Activated CD8-positive, alpha-beta T cell treated with anti-CD3 and anti-CD28 coated beads, Interleukin-2, amount 10 ng/mL, durations not matched to agents 7 days and 5 days (primary cell): ENCODE measurements around the gene POLR2H. TPM values are rescaled to one million over a fixed set of nuclear protein-coding genes. Genes with fewer than 3 reads are reported as not detected.

Experiments used
- ATAC-seq: fragments of 150-1000 bp; cut with Tn5 transposase; one replicate; pipeline ENCODE4 v1.10.0; 2021; ENCODE audit warnings: moderate library complexity
- CTCF ChIA-PET: fragments of 350-600 bp; sonication (Branson Sonifier 250); formaldehyde crosslinking; loops from one replicate; lab custom pipeline; 2021; ENCODE audit warnings: antibody characterized with exemption; lab: Charles Lee
- POLR2A ChIA-PET: fragments of 350-600 bp; sonication (Branson Sonifier 250); formaldehyde crosslinking; loops from one replicate; lab custom pipeline; 2021; ENCODE audit warnings: antibody characterized with exemption; lab: Charles Lee
- DNase-seq: peaks from one replicate; pipeline ENCODE4 v3.0.0-alpha.2; 2020
- H3K27ac Mint-ChIP-seq: one replicate; pipeline ENCODE4 v1.8.0; 2021; ENCODE audit warnings: mild to moderate bottlenecking, mixed read lengths
- H3K27me3 Mint-ChIP-seq: one replicate; pipeline ENCODE4 v1.8.0; 2021; ENCODE audit warnings: low read depth, mixed read lengths
- H3K36me3 Mint-ChIP-seq: one replicate; pipeline ENCODE4 v1.8.0; 2021; ENCODE audit warnings: low read depth, mixed read lengths
- H3K4me1 Mint-ChIP-seq: one replicate; pipeline ENCODE4 v1.8.0; 2021; ENCODE audit warnings: low read depth, mixed read lengths
- H3K4me3 Mint-ChIP-seq: one replicate; pipeline ENCODE4 v1.8.0; 2021; ENCODE audit warnings: mild to moderate bottlenecking, mixed read lengths
- H3K9me3 Mint-ChIP-seq: one replicate; pipeline ENCODE4 v1.8.0; 2022; ENCODE audit warnings: mixed read lengths; ENCODE audit not compliant: insufficient read depth
- total RNA-seq, 2 experiments: library from RNA; stranded (reverse); gene quantifications; one replicate each; pipeline ENCODE4 v1.2.3, GENCODE V29; 2021

The POLR2H gene
- total RNA-seq, 2 experiments from 2014 or later = 101 to 103 TPM

GRCh38 chr3:184409331-184409926, 47.9 kb downstream of the POLR2H start:
- no peak for DNase-seq
- ChIA-PET POLR2A (no interaction called here), CTCF (interaction anchor here (1.4 kb wide), 1 partner anchor 132 kb away, joined by 4 read pairs; no protein-coding TSS in a partner anchor)
- H3K9me3 Mint-ChIP-seq = no peaks in the 10 kb centered on the region
- H3K4me3 Mint-ChIP-seq = no peak overlapping the region
- H3K27me3 Mint-ChIP-seq = no peaks in the 10 kb centered on the region
- H3K4me1 Mint-ChIP-seq = no peaks in the 10 kb centered on the region
- no peak overlapping the region for H3K27ac Mint-ChIP-seq
- no peaks in the 10 kb centered on the region for H3K36me3 Mint-ChIP-seq
- ATAC-seq = no peak

GRCh38 chr3:184409946-184410500, 48.5 kb downstream of the POLR2H start:
- ATAC-seq = no peak

GRCh38 chr3:184414418-184415202, 53.1 kb downstream of the POLR2H start:
- ChIA-PET CTCF (interaction anchor here (1.4 to 3.5 kb wide), 3 partner anchors 43 to 127 kb away, joined by 4 to 17 read pairs (median 4); no protein-coding TSS in a partner anchor), POLR2A (no interaction called here)
- H3K4me3 Mint-ChIP-seq = no peak overlapping the region
- H3K36me3 Mint-ChIP-seq = no peaks in the 10 kb centered on the region
- DNase-seq (no peak), ATAC-seq (no peak)
- H3K9me3 Mint-ChIP-seq = no peaks in the 10 kb centered on the region
- H3K27ac Mint-ChIP-seq = no peak overlapping the region
- H3K4me1 Mint-ChIP-seq = no peaks in the 10 kb centered on the region
- H3K27me3 Mint-ChIP-seq = no peaks in the 10 kb centered on the region

More at GRCh38 chr3:184409946-184410500, 48.5 kb downstream of the POLR2H start:
- H3K4me3 Mint-ChIP-seq = no peak overlapping the region
- POLR2A ChIA-PET = no interaction called here
- DNase-seq = no peak
- H3K9me3 Mint-ChIP-seq = no peaks in the 10 kb centered on the region
- H3K27me3 Mint-ChIP-seq = no peaks in the 10 kb centered on the region
- no peak overlapping the region for H3K27ac Mint-ChIP-seq
- CTCF ChIA-PET = interaction anchor here (1.4 kb wide), 1 partner anchor 131 kb away, joined by 4 read pairs; no protein-coding TSS in a partner anchor
- no peaks in the 10 kb centered on the region for H3K4me1 Mint-ChIP-seq
- H3K36me3 Mint-ChIP-seq = no peaks in the 10 kb centered on the region

- Mint-ChIP-seq H3K36me3 (no peaks in the 10 kb centered on the region), H3K9me3 (no peaks in the 10 kb centered on the region), H3K27ac (no peak overlapping the region), H3K4me3 (no peak overlapping the region), H3K27me3 (no peaks in the 10 kb centered on the region), H3K4me1 (no peaks in the 10 kb centered on the region)
- ATAC-seq (no peak), DNase-seq (no peak)
- CTCF ChIA-PET = interaction anchor here (1.6 to 3.5 kb wide), 2 partner anchors 44 to 127 kb away, joined by 4 to 17 read pairs; no protein-coding TSS in a partner anchor
- POLR2A ChIA-PET = no interaction called here
Measured at GRCh38 chr3:184415203-184415490, 53.6 kb downstream of the POLR2H start.

GRCh38 chr3:184417619-184418327, 56.3 kb downstream of the POLR2H start:
- Mint-ChIP-seq H3K27me3 (peaks cover 1% of the 10 kb centered on the region), H3K4me3 (no peak overlapping the region), H3K9me3 (no peaks in the 10 kb centered on the region), H3K36me3 (no peaks in the 10 kb centered on the region), H3K4me1 (no peaks in the 10 kb centered on the region), H3K27ac (no peak overlapping the region)
- DNase-seq (peak; percentile 75), ATAC-seq (peak; percentile 97)
- ChIA-PET CTCF (interaction anchor here (0.6 to 3.5 kb wide), 8 partner anchors 46 to 325 kb away, joined by 3 to 17 read pairs (median 3); partner anchors contain the start of gene EPHB3), POLR2A (no interaction called here)

Other genes starting within 250 kb of the POLR2H start
- 10 to 100 TPM; 55.1 to 55.4 TPM for gene EIF2B5, start 226.4 kb upstream of the POLR2H start, total RNA-seq
- 10 to 100 TPM; 31.2 to 32.6 TPM for gene DVL3, start 206.3 kb upstream of the POLR2H start, total RNA-seq
- 100 to 1,000 TPM; 228 to 231 TPM for gene AP2M1, start 186.9 kb upstream of the POLR2H start, total RNA-seq
- gene ABCF3, start 175.5 kb upstream of the POLR2H start, total RNA-seq = 10 to 100 TPM; 56.6 to 57.8 TPM
- not detected for gene VWA5B2, start 132.1 kb upstream of the POLR2H start, total RNA-seq
- gene ALG3, start 112.7 kb upstream of the POLR2H start, total RNA-seq = 10 to 100 TPM; 38.1 to 43.8 TPM
- gene EEF1AKMT4, start 112.0 kb upstream of the POLR2H start, total RNA-seq = 1 to 10 TPM; 4.5 to 4.7 TPM
- gene CAMK2N2, start 100.2 kb upstream of the POLR2H start, total RNA-seq = not detected
- gene ECE2, start 85.7 kb upstream of the POLR2H start, total RNA-seq = not detected
- 100 to 1,000 TPM; 207 to 209 TPM for gene PSMD2, start 62.5 kb upstream of the POLR2H start, total RNA-seq
- 100 to 1,000 TPM; 339 to 348 TPM for gene EIF4G1, start 47.1 kb upstream of the POLR2H start, total RNA-seq
- 1 to 10 TPM; 3.1 to 3.2 TPM for gene FAM131A, start 24.1 kb upstream of the POLR2H start, total RNA-seq
- gene CLCN2, start 105 bp upstream of the POLR2H start, total RNA-seq = 1 to 10 TPM; 4.7 to 4.8 TPM
- gene THPO, start 16.5 kb downstream of the POLR2H start, total RNA-seq = not detected
- gene CHRD, start 18.3 kb downstream of the POLR2H start, total RNA-seq = not detected
- gene EPHB3, start 200.1 kb downstream of the POLR2H start, total RNA-seq = under 1 TPM; 0.11 to 0.13 TPM